Uterus (tissue), 4 donors: ENCODE results near the gene KTN1. TPM values are rescaled to one million over a fixed set of nuclear protein-coding genes. Genes with fewer than 3 reads are reported as not detected.
A peak's percentile ranks its signal among the peaks of the same experiment; 100 is the strongest.

Experiments used
- DNase-seq, 2 donors: peaks; one replicate each; pipeline ENCODE4 v3.0.0-alpha.2; 2019 to 2020
- H3K27ac ChIP-seq, 2 donors: fragments of 200-600 bp; sonication (generic); 1 replicate in 1 of 2; 2 replicates in 1 of 2; pipeline ENCODE4 v1.5.1; 2016 to 2018
- H3K27me3 ChIP-seq, 2 donors: fragments of 200-600 bp; sonication (generic); one replicate each; pipeline ENCODE4 v1.5.1; 2018 to 2019; ENCODE audit warnings: control low read depth in 1 of 2
- H3K36me3 ChIP-seq, 2 donors: fragments of 200-600 bp; sonication (generic); one replicate each; pipeline ENCODE4 v1.5.1; 2019; ENCODE audit warnings: control low read depth in 1 of 2
- H3K4me1 ChIP-seq, 2 donors: fragments of 200-600 bp; sonication (generic); one replicate each; pipeline ENCODE4 v1.5.1; 2018 to 2019; ENCODE audit warnings: control low read depth in 1 of 2
- H3K4me3 ChIP-seq, 2 donors: fragments of 200-600 bp; sonication (generic); 1 replicate in 1 of 2; 2 replicates in 1 of 2; pipeline ENCODE4 v1.5.1; 2018 to 2019; ENCODE audit warnings: mild to moderate bottlenecking in 1 of 2
- H3K9me3 ChIP-seq, 2 donors: fragments of 200-600 bp; sonication (generic); one replicate each; pipeline ENCODE4 v1.5.1; 2019; ENCODE audit warnings: control low read depth in 1 of 2
- POLR2A ChIP-seq, 2 donors: fragments of 450-650 bp; IDR thresholded peaks; one replicate each; pipeline ENCODE4 v1.6.1; 2016; ENCODE audit warnings: antibody characterized with exemption in 2 of 2, mild to moderate bottlenecking in 1 of 2, moderate library complexity in 1 of 2
- intact Hi-C: fragments of 100-400 bp; cut with DNase I; formaldehyde crosslinking; loops from one replicate; pipeline ENCODE4 v1.15.1; 2023; ENCODE audit warnings: low total_unique reads
- total RNA-seq, 4 donors: library from RNA; depleted of rRNA in 3 of 4; stranded (reverse); fragments of >200 nt in 3 of 4; gene quantifications; one replicate each; pipeline versions ENCODE4 v1.1.0 to v1.2.4, GENCODE V29; 2014 to 2023
- TF ChIP-seq, protein P1 (sequence below), 4 experiments: fragments of 200-600 bp in 2 of 4; fragments of 450-650 bp in 2 of 4; sonication (generic) in 2 of 4; IDR thresholded peaks; one replicate each; pipeline ENCODE4 v1.5.1; 2016 to 2019; ENCODE audit warnings: antibody characterized with exemption in 4 of 4, mild to moderate bottlenecking in 2 of 4, moderate library complexity in 1 of 4
- donor health status: DM: yes; HTN: yes; CAD: no.

The KTN1 gene
- total RNA-seq, 4 donors from 2014 or later = 57.9 to 183 (median 99.7) TPM

DNA sequence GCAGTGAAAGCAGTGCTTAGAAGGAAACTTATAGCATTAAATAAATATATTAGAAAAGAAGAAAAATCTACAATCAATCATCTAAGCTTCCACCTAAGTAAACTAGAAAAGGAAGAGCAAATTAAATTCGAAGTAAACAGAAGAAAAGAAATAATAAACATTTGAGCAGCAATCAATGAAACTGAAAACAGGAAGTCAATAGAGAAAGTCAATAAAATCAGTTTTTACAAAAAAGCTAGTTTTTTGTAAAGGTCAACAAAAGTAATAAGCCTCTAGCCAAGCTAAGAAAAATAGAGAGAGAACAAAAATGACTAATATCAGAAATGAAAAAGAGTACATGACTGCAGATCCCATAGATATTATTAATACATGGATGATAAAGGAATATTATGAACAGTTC is 34.2 kb upstream of the KTN1 start:
- Histone ChIP-seq H3K27me3 (no peaks in the 10 kb centered on the region), H3K4me3 (no peak overlapping the region), H3K4me1 (no peaks in the 10 kb centered on the region), H3K9me3 (no peaks in the 10 kb centered on the region), H3K36me3 (no peaks in the 10 kb centered on the region), H3K27ac (no peak overlapping the region)
- intact Hi-C loops = no loop called here
- no peak for DNase-seq
- TF ChIP-seq, protein P1, sequence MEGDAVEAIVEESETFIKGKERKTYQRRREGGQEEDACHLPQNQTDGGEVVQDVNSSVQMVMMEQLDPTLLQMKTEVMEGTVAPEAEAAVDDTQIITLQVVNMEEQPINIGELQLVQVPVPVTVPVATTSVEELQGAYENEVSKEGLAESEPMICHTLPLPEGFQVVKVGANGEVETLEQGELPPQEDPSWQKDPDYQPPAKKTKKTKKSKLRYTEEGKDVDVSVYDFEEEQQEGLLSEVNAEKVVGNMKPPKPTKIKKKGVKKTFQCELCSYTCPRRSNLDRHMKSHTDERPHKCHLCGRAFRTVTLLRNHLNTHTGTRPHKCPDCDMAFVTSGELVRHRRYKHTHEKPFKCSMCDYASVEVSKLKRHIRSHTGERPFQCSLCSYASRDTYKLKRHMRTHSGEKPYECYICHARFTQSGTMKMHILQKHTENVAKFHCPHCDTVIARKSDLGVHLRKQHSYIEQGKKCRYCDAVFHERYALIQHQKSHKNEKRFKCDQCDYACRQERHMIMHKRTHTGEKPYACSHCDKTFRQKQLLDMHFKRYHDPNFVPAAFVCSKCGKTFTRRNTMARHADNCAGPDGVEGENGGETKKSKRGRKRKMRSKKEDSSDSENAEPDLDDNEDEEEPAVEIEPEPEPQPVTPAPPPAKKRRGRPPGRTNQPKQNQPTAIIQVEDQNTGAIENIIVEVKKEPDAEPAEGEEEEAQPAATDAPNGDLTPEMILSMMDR (IDR thresholded peaks at IDR 0.05) = no peak
- no peak for TF ChIP-seq POLR2A (IDR thresholded peaks at IDR 0.05)

DNA sequence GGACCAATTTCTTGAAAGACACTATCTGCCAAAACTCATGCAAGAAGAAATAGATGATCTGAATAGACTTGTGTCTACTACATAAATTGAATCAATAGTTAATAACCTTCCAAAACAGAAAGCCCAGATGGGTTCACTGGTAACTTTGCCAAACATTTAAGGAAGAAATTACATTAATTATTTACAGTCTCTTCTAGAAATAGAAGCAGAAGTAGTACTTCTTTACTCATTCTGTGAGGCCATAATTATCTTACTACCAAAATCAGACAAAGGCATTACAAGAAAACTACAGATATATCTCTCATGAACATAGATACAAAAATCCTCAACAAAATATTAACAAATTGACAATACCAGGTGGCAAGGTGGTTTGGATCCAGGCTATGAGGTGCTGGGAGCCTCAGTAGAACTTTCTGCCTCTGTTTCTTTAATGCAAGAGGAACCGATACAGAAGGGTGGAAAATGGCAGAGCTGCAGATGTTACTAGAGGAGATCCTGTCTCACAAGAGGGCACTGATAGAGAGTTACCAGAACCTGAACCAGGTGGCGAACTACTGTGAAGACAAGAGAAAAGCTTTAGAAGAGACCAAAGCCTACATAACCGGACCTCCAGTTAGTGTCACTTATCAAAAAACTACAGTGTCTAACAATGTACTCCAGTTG is 33.7 kb upstream of the KTN1 start:
- intact Hi-C loops = no loop called here
- no peaks in the 10 kb centered on the region for H3K27me3 ChIP-seq
- DNase-seq = no peak
- H3K4me3 ChIP-seq = no peak overlapping the region
- TF ChIP-seq, protein P1 (IDR thresholded peaks at IDR 0.05) = no peak
- TF ChIP-seq POLR2A (IDR thresholded peaks at IDR 0.05) = no peak
- H3K27ac ChIP-seq = no peak overlapping the region
- no peaks in the 10 kb centered on the region for H3K4me1 ChIP-seq
- H3K36me3 ChIP-seq = no peaks in the 10 kb centered on the region
- H3K9me3 ChIP-seq = no peaks in the 10 kb centered on the region

DNA sequence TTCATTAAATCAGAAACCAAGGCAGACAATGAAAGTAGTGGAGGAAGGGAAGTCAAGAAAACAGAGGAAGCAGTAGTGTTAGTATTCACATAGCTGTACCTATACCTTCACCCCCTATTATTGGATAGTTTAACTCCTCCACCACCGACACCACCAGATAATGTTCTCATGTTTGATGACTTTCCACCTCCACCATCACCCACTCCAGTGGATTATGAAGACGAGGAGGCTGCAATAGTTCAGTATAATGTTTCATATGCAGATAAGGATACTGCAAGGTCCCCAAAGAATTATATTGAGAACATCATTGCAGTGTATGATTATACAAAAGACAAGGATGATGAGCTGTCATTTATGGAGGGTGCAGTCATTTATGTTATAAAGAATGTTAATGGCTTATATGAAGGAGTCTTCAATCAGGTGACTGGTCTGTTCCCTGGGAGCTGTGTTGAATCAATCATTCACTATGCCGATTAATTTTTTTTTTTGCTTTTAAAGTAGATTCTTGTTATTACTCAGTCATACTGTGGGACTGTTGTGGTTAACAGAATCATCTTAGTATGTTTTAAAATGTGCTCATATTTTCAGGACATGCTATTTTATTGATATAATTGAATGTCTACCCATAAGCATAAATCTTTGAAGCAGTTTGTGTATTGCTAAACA is 32.2 kb upstream of the KTN1 start:
- no peaks in the 10 kb centered on the region for H3K9me3 ChIP-seq
- no peak for TF ChIP-seq POLR2A (IDR thresholded peaks at IDR 0.05)
- TF ChIP-seq, protein P1 (IDR thresholded peaks at IDR 0.05) = no peak
- intact Hi-C loops = no loop called here
- H3K27ac ChIP-seq = no peak overlapping the region
- no peaks in the 10 kb centered on the region for H3K4me1 ChIP-seq
- H3K4me3 ChIP-seq = no peak overlapping the region
- H3K27me3 ChIP-seq = no peaks in the 10 kb centered on the region
- H3K36me3 ChIP-seq = no peaks in the 10 kb centered on the region
- no peak for DNase-seq

DNA sequence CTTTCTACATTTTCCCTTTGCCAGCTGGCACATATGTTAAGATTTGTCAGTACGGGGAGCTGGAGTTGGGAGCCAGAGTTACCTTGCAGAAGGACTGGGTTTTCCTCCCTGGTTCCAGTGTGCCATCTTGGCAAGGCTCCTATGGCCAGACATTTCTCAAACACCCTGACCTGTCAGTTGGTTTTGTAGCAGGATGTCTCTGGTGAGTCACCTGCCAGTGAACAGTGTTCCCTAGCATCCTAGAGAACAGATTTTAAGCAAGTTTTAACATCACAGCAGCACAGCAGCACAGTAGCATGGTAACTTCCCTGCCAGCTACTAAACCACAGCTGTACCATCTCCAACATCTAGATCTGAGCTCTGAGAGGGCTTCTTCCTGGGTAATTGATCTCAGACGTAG is 26.2 kb upstream of the KTN1 start:
- H3K9me3 ChIP-seq = no peaks in the 10 kb centered on the region
- H3K27me3 ChIP-seq = no peaks in the 10 kb centered on the region
- intact Hi-C loops = no loop called here
- H3K4me1 ChIP-seq = peaks cover 0 to 7% of the 10 kb centered on the region in 2 donors
- no peak for DNase-seq
- no peak for TF ChIP-seq POLR2A (IDR thresholded peaks at IDR 0.05)
- TF ChIP-seq, protein P1 (IDR thresholded peaks at IDR 0.05) = no peak
- no peak overlapping the region for H3K27ac ChIP-seq
- no peaks in the 10 kb centered on the region for H3K36me3 ChIP-seq
- no peak overlapping the region for H3K4me3 ChIP-seq

DNA sequence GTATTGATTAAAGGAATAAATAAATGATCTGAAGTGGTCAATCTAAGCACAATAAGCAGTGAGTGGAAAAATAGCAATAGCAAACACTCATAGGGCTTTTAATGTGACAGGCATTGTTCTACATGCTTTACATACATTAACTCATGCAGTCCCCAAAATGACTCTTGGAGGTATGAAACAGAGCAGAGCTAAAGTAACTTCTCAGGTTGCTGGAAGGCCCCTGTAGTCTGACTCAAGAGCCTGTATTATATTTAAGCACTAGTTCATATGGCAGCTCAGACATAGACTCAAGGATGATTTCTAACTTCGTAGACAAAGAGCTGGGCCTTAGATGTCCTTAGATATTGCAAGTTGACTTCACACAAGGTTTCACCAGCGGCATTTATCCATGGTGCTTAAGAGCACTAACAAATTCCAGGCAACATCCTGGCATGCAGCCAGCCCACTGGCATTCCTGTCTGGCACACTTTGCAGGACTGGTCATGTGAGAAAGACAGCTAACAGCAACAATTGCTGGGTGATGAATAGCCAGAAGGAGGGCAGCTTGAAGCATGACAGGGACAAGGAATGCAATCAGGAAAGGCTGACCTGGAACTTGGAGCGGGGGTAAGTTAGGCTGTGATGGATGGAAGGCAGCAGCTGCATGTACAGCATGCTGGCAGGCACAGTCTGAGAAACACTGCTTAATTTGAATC is 22.9 kb upstream of the KTN1 start:
- no peak overlapping the region for H3K4me3 ChIP-seq
- no peaks in the 10 kb centered on the region for H3K27me3 ChIP-seq
- no peaks in the 10 kb centered on the region for H3K9me3 ChIP-seq
- H3K36me3 ChIP-seq = no peaks in the 10 kb centered on the region
- TF ChIP-seq POLR2A (IDR thresholded peaks at IDR 0.05) = no peak
- TF ChIP-seq, protein P1 (IDR thresholded peaks at IDR 0.05) = no peak
- intact Hi-C loops = no loop called here
- H3K4me1 ChIP-seq = peaks cover 0 to 7% of the 10 kb centered on the region in 2 donors
- peak in 1 of 2 donors; percentile 24 for DNase-seq
- H3K27ac ChIP-seq = no peak overlapping the region
